ENCODE measurements around the gene DNAJB13.

Gene DNAJB13

DNA sequence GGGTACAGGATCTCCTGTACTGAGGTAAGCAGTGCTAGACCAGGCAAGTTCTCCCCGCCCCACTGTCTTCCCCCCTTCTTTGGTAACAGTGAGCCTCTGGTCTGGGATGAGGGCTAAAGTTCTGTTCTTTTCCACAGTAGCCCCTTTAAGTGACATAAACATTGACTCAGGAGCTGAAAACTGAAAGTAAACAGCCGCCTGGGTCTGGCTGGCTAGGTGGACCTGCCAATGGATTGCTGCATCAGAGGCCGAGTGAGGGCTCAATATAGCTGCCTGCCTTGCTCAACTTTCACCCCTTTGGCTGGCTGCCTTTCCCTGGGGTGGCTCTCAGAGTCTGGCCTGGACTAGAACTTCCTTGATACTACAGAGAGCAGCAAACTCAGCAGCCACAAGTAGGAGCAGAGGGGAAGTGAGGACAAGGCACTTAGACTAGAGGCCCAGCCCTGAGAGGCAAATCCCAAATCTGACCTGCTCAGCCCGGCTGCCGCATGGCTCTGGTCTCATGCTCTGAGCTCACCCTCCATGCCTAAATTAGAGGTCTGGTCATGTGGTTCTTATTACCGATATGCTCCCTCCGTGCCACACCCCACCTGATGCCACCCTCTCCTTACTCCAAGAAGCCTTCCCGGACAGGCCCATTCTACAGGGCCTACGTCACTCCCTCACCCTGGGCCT is 67.6 kb downstream of the DNAJB13 start:
- DNase-seq = no peak

DNA sequence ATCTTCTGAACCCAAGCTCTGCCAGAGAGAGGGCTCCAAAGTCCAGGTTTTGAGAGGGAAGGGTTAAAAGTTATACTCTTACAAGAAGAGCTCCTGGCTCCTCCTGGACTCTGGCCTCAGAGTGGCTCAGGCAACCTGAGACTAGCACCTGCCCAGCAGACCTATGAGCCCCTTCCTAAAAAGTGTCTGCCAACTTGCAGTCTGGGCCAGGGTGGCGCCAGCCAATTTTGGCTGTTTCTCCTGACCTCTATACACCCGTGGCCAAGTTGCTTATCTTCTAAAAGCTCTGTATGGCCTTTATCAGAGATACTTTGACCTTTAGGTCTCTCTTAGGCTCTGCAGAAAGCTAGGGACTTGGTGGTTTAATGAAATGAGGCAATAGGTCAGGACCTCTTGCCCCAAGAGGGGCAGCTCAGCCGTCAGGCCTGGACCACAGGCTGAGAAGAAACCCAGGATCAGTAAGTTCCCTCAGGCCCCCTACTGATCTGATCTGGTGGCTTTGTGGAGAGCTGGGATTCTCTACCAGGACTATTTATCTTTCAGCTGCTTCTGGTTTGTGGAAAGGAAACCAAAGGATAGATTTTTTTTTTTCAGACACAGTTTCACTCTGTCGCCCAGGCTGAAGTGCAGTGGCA is 68.4 kb downstream of the DNAJB13 start:
- peak; percentile 35 for DNase-seq

DNA sequence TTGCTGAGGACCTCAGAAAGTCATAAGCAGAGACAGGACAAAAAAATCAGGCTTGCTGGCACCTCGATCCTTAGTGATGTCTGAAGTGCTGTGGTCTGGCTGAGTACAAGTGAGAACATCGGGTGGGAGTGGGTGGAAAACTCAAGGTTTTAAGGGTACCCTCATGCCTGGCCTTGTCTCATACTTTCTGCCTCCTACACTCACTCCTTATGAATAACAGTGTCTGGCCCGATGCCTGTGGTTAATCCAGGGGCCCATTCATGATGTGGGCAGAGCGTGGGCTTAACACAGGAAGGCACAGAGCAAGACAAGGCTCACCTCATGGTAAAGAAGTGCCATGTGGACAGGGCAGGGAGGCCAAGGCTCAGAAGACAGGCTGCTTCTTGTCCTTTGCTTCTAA is 69.0 kb downstream of the DNAJB13 start:
- peak; percentile 84 for DNase-seq
